ENCODE results near the gene BBLN. TPM values are rescaled to one million over a fixed set of nuclear protein-coding genes. Genes with fewer than 3 reads are reported as not detected.
A peak's percentile ranks its signal among the peaks of the same experiment; 100 is the strongest.

The BBLN gene
- total and polyA plus RNA-seq, 4 donors = 46.7 to 278 (median 109) TPM

- Histone ChIP-seq H3K27ac (ENCODE audit: low read depth in 1 of 2, low read length in 2 of 2) (no peak overlapping the region), H3K9me3 (ENCODE audit: control insufficient read depth, low read length) (no peaks in the 10 kb centered on the region), H3K4me3 (ENCODE audit: low read length in 2 of 2) (no peak overlapping the region), H3K27me3 (ENCODE audit: control insufficient read depth in 1 of 2, insufficient read depth in 2 of 2, low read length in 1 of 2) (no peaks in the 10 kb centered on the region), H3K36me3 (ENCODE audit: control insufficient read depth in 1 of 2, insufficient read depth in 2 of 2, low read length in 1 of 2) (peaks cover 0 to 2% of the 10 kb centered on the region in 2 donors), H3K4me1 (ENCODE audit: control insufficient read depth in 1 of 2, insufficient read depth in 2 of 2, low read length in 2 of 2) (no peaks in the 10 kb centered on the region)
- ATAC-seq (ENCODE audit: low FRiP score) (no peak), DNase-seq (no peak)
- 90 to 93% methylated on average over 11 of the region's 11 CpGs for WGBS, 2 donors
- intact Hi-C loops (cut with DNase I) = no loop called here
Observed at GRCh38 chr9:128185979-128186965, 26.2 kb downstream of the BBLN start.

- 95 to 98% methylated on average over 2 of the region's 2 CpGs for WGBS, 2 donors
- H3K9me3 ChIP-seq (ENCODE audit: control insufficient read depth, low read length) = no peaks in the 10 kb centered on the region
- peaks cover 0 to 2% of the 10 kb centered on the region in 2 donors for H3K36me3 ChIP-seq (ENCODE audit: control insufficient read depth in 1 of 2, insufficient read depth in 2 of 2, low read length in 1 of 2)
- H3K4me1 ChIP-seq (ENCODE audit: control insufficient read depth in 1 of 2, insufficient read depth in 2 of 2, low read length in 2 of 2) = no peaks in the 10 kb centered on the region
- H3K27ac ChIP-seq (ENCODE audit: low read depth in 1 of 2, low read length in 2 of 2) = no peak overlapping the region
- intact Hi-C loops (cut with DNase I) = no loop called here
- H3K27me3 ChIP-seq (ENCODE audit: control insufficient read depth in 1 of 2, insufficient read depth in 2 of 2, low read length in 1 of 2) = no peaks in the 10 kb centered on the region
- no peak overlapping the region for H3K4me3 ChIP-seq (ENCODE audit: low read length in 2 of 2)
- DNase-seq (no peak), ATAC-seq (ENCODE audit: low FRiP score) (no peak)
Observed at GRCh38 chr9:128187361-128187760, 27.3 kb downstream of the BBLN start.

DNA sequence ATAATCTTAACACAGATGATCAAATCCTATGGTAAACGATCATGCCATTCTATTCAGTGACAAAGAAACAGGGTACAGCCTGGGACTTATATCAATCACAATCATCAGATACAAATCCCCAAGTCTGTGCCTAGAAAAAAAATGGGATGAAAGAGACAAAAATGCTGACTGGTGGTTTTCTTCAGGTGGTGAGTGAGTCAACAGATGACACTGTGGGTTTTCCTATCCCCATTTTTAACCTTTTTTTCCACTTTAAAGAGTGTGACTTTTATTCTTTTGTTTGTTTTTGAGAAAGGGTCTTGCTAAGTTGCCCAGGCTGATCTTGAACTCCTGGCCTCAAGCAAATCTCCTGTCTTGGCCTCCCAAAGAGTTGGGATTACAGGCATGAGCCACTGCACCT is 28.1 kb downstream of the BBLN start:
- no peaks in the 10 kb centered on the region for H3K4me1 ChIP-seq (ENCODE audit: control insufficient read depth in 1 of 2, insufficient read depth in 2 of 2, low read length in 2 of 2)

GRCh38 chr9:128190013-128190412 is 29.9 kb downstream of the BBLN start:
- H3K4me1 ChIP-seq (ENCODE audit: control insufficient read depth in 1 of 2, insufficient read depth in 2 of 2, low read length in 2 of 2) = no peaks in the 10 kb centered on the region
- no peak for DNase-seq
- no peaks in the 10 kb centered on the region for H3K36me3 ChIP-seq (ENCODE audit: control insufficient read depth in 1 of 2, insufficient read depth in 2 of 2, low read length in 1 of 2)
- H3K27ac ChIP-seq (ENCODE audit: low read depth in 1 of 2, low read length in 2 of 2) = no peak overlapping the region
- ATAC-seq (ENCODE audit: low FRiP score) = no peak
- H3K4me3 ChIP-seq (ENCODE audit: low read length in 2 of 2) = no peak overlapping the region
- intact Hi-C loops (cut with DNase I) = no loop called here
- WGBS, 2 donors = 72 to 88% methylated on average over 2 of the region's 2 CpGs
- no peaks in the 10 kb centered on the region for H3K9me3 ChIP-seq (ENCODE audit: control insufficient read depth, low read length)
- no peaks in the 10 kb centered on the region for H3K27me3 ChIP-seq (ENCODE audit: control insufficient read depth in 1 of 2, insufficient read depth in 2 of 2, low read length in 1 of 2)

More for the DNA sequence above, 28.1 kb downstream of the BBLN start:
- H3K27me3 ChIP-seq (ENCODE audit: control insufficient read depth in 1 of 2, insufficient read depth in 2 of 2, low read length in 1 of 2) = no peaks in the 10 kb centered on the region
- WGBS, 2 donors = 80 to 82% methylated on average over 1 of the region's 1 CpG
- DNase-seq (no peak), ATAC-seq (ENCODE audit: low FRiP score) (no peak)
- H3K27ac ChIP-seq (ENCODE audit: low read depth in 1 of 2, low read length in 2 of 2) = no peak overlapping the region
- intact Hi-C loops (cut with DNase I) = no loop called here
- H3K4me3 ChIP-seq (ENCODE audit: low read length in 2 of 2) = no peak overlapping the region
- no peaks in the 10 kb centered on the region for H3K9me3 ChIP-seq (ENCODE audit: control insufficient read depth, low read length)
- H3K36me3 ChIP-seq (ENCODE audit: control insufficient read depth in 1 of 2, insufficient read depth in 2 of 2, low read length in 1 of 2) = peaks cover 0 to 2% of the 10 kb centered on the region in 2 donors

DNA sequence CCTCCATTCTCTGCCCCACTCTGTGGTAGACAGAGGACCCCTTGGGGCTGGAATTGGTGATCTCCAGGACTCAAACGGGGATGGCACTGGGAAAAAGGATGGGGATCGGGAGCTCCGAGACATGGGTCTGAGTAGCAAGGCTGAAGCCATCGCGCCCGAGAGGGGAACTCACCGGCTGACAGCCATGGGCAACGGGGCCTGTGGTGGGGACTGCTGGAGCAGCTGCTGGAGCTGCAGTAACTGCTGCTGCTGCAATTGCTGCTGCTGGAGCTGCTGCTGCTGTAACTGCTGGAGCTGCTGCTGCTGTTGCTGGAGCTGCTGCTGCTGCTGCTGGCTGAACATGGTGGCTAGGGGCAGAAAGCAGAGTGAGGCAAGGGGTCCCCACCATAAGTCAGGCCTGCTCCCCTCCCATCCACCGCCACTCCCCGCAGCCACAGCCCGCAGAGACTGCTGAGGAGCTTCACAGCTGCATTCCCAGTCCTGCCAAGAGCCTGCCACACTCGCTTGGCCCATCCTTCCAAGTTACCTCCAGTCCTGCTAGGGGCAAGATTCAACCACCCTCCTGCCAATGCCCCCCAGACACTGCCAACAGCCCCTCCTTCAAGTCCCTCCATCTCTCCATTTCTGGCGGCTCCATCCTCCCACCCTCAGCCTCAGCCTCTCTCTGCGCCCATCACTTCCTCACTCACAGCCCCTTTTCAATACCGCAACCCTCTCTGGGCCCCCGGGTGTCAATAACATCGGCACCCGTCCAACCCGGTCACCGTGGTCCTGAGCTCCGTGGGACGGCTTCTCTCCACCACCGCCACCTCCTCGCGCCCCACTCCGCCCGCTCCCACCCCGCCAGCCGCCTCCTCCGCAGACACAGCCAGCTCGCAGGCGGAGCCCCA is 30.7 kb downstream of the BBLN start:
- no peak for DNase-seq
- ATAC-seq (ENCODE audit: low FRiP score) = peak; percentile 4

DNA sequence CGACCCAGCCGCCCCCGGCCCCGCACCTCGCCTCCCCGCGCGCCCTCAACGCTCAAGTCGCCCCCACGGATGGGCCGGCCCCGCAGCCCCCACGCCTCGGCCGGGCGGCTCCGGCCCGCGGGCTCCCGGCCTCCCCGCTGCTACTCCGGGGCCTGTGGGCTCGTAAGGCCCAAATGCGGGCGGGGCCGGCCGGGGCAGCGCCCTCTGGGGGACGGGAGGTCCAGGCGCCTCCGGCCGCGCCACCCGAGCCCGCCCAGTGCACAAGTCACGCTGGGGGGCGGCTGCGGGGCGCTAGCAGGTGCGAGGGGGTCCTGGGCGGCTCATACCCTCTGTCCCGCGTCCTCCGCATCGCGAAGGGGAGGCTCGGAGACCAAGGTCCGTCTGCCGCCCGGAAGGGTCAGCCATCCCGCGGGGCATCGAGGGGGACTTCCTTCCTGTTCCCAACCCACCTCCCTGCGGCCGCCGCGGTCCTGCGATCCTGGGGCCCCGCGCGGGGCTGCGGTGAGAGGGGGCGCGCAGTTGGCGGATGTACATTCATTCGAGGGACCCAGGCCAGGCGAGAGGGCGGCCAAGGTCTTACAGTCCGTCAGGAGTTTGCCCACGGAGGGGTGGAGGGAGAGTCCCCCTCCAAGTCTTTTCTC is 31.5 kb downstream of the BBLN start, which contains the start of gene CIZ1:
Gene CIZ1, minus strand, starts transcription at position 167 of the 641 bp plus-strand sequence. CDS start 715 bp downstream, outside the sequence.
- Histone ChIP-seq H3K27ac (ENCODE audit: low read depth in 1 of 2, low read length in 2 of 2) (peak within 1 kb of the TSS in 1 of 2 donors; percentile 84), H3K4me1 (ENCODE audit: control insufficient read depth in 1 of 2, insufficient read depth in 2 of 2, low read length in 2 of 2) (no peaks in the 10 kb centered on the region), H3K9me3 (ENCODE audit: control insufficient read depth, low read length) (no peaks in the 10 kb centered on the region), H3K27me3 (ENCODE audit: control insufficient read depth in 1 of 2, insufficient read depth in 2 of 2, low read length in 1 of 2) (no peaks in the 10 kb centered on the region), H3K4me3 (ENCODE audit: low read length in 2 of 2) (peak within 1 kb of the TSS; percentile 56 to 72), H3K36me3 (ENCODE audit: control insufficient read depth in 1 of 2, insufficient read depth in 2 of 2, low read length in 1 of 2) (no peaks in the 10 kb centered on the region)
- DNase-seq = peak; percentile 89 to 93
- peak; percentile 94 for ATAC-seq (ENCODE audit: low FRiP score)
- intact Hi-C loops (cut with DNase I) = no loop called here
- WGBS, 2 donors = 0 to 1% methylated on average over 51 to 71 of the region's 71 CpGs

More for the DNA sequence above, 30.7 kb downstream of the BBLN start:
- Histone ChIP-seq H3K4me1 (ENCODE audit: control insufficient read depth in 1 of 2, insufficient read depth in 2 of 2, low read length in 2 of 2) (no peaks in the 10 kb centered on the region), H3K27me3 (ENCODE audit: control insufficient read depth in 1 of 2, insufficient read depth in 2 of 2, low read length in 1 of 2) (no peaks in the 10 kb centered on the region), H3K9me3 (ENCODE audit: control insufficient read depth, low read length) (no peaks in the 10 kb centered on the region), H3K4me3 (ENCODE audit: low read length in 2 of 2) (peak overlapping the region; percentile 56 to 72), H3K36me3 (ENCODE audit: control insufficient read depth in 1 of 2, insufficient read depth in 2 of 2, low read length in 1 of 2) (no peaks in the 10 kb centered on the region), H3K27ac (ENCODE audit: low read depth in 1 of 2, low read length in 2 of 2) (no peak overlapping the region)
- 16 to 17% methylated on average over 32 of the region's 32 CpGs for WGBS, 2 donors
- intact Hi-C loops (cut with DNase I) = no loop called here

GRCh38 chr9:128192601-128193371 is 32.7 kb downstream of the BBLN start:
- Histone ChIP-seq H3K9me3 (ENCODE audit: control insufficient read depth, low read length) (no peaks in the 10 kb centered on the region), H3K36me3 (ENCODE audit: control insufficient read depth in 1 of 2, insufficient read depth in 2 of 2, low read length in 1 of 2) (no peaks in the 10 kb centered on the region), H3K4me3 (ENCODE audit: low read length in 2 of 2) (peak overlapping the region in 1 of 2 donors; percentile 72), H3K4me1 (ENCODE audit: control insufficient read depth in 1 of 2, insufficient read depth in 2 of 2, low read length in 2 of 2) (no peaks in the 10 kb centered on the region), H3K27ac (ENCODE audit: low read depth in 1 of 2, low read length in 2 of 2) (peak overlapping the region in 1 of 2 donors; percentile 66), H3K27me3 (ENCODE audit: control insufficient read depth in 1 of 2, insufficient read depth in 2 of 2, low read length in 1 of 2) (no peaks in the 10 kb centered on the region)
- peak; percentile 94 to 95 for DNase-seq
- 11 to 14% methylated on average over 56 of the region's 56 CpGs for WGBS, 2 donors
- intact Hi-C loops (cut with DNase I) = no loop called here
- peak; percentile 84 for ATAC-seq (ENCODE audit: low FRiP score)
